Right lobe of liver (tissue), 6 donors: ENCODE measurements around the gene IRF8. TPM values are rescaled to one million over a fixed set of nuclear protein-coding genes. Genes with fewer than 3 reads are reported as not detected.
A peak's percentile ranks its signal among the peaks of the same experiment; 100 is the strongest.

Experiments
- ATAC-seq, 4 donors: fragments of 200-7000 bp; cut with Tn5 transposase; one replicate each; pipeline ENCODE4 v1.9.1; 2020; ENCODE audit warnings: mild to moderate bottlenecking in 4 of 4, moderate library complexity in 4 of 4
- DNase-seq, 3 donors: peaks; one replicate each; pipeline ENCODE4 v3.0.0-alpha.2; 2020
- H3K27ac ChIP-seq, 3 donors: fragments of 200-600 bp; one replicate each; pipeline ENCODE4 v1.8.0; 2022
- H3K27me3 ChIP-seq, 2 donors: fragments of 200-600 bp; one replicate each; pipeline ENCODE4 v1.8.0; 2022
- H3K36me3 ChIP-seq, 4 donors: fragments of 200-600 bp; sonication (generic) in 1 of 4; one replicate each; pipeline versions ENCODE4 v1.5.1 to v1.8.0; 2017 to 2022; ENCODE audit warnings: control low read depth in 1 of 4
- H3K4me1 ChIP-seq, 4 donors: fragments of 200-600 bp; sonication (generic) in 1 of 4; one replicate each; pipeline versions ENCODE4 v1.5.1 to v1.8.0; 2017 to 2022; ENCODE audit warnings: control low read depth in 1 of 4
- H3K4me3 ChIP-seq, 3 donors: fragments of 200-600 bp; one replicate each; pipeline ENCODE4 v1.8.0; 2022
- H3K9me3 ChIP-seq, 4 donors: fragments of 200-600 bp; sonication (generic) in 1 of 4; one replicate each; pipeline versions ENCODE4 v1.5.1 to v1.8.0; 2017 to 2022; ENCODE audit warnings: control low read depth in 1 of 4
- POLR2A ChIP-seq: fragments of 450-650 bp; IDR thresholded peaks from one replicate; pipeline ENCODE4 v1.6.1; 2017; ENCODE audit warnings: antibody characterized with exemption, mild to moderate bottlenecking
- WGBS: methylation state at CpG from one replicate; pipeline ENCODE4 v1.1.6; 2018; ENCODE audit warnings: low coverage, low lambda C conversion rate; ENCODE audit not compliant: insufficient coverage; ENCODE audit errors: missing lambda C conversion rate; 5-methylcytosine and 5-hydroxymethylcytosine counted together
- intact Hi-C, 2 donors: fragments of 100-400 bp; cut with DNase I; formaldehyde crosslinking; loops; one replicate each; pipeline versions ENCODE4 v1.11.2 to v1.14.1; 2022
- total RNA-seq, 6 experiments: library from RNA; depleted of rRNA in 2 of 6; stranded (reverse); fragments of >200 nt in 2 of 6; fragmentation: NEBNext Ultra II Directional in 3 of 6; extraction: Animal tissue kit (Norgen Biotek cat#: 25700) in 3 of 6; gene quantifications; one replicate each; pipeline versions ENCODE4 v1.1.0 to v1.2.4, GENCODE V29; 2016 to 2023
- TF ChIP-seq, protein P1 (sequence below), 4 donors: fragments of 200-600 bp in 3 of 4; fragments of 450-650 bp in 1 of 4; IDR thresholded peaks; one replicate each; pipeline versions ENCODE4 v1.5.1 to v1.8.0; 2016 to 2022; ENCODE audit warnings: antibody characterized with exemption in 4 of 4, mild to moderate bottlenecking in 2 of 4
- donor health status: DM: no; HTN: yes; CAD: no.
- donor health status: DM: no; HTN: no; CAD: no.
- donor health status: DM: no; HTN: no; CAD: no.
- donor health status: DM: no; HTN: yes; CAD: no.
- donor health status: DM: no; HTN: yes; CAD: no.

Gene IRF8
- total RNA-seq, 6 experiments from 2014 or later, result 4.8 to 19.6 (median 14.6) TPM

DNA sequence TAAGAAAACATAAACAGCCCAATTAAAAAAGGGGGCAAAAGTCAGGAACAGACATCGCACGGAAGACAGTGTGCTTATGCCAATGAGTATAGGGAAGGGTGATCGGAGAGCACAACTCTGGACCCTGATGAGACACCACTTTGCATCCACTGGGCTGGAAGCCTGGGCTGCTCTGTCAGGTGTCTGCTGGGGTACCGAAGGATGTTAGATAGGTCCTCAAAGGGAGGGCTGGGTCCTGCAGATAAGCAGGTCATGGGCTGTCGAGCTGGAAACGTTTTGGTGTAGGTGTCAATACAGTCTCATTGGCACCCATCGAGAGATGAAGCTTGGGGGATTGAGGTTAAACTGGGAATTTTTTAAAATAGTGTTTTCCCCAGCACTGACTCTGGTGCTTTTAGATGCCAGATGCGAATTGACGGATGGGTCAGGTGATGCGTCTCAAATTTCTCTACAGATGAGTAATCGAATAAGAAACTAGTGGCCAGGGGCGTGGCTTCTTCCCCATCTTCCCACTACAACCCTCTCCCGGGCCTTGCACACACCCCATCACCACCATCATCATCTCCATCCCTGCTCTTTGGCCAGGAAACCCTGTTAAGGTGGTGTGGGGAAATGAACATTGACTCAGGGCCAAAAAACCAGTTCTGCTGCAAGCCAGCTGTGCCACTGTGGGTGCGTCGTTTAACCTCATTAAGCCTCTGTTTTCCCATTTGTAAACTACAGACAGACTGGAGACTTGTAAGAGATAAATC, 47.8 kb upstream of the IRF8 start:
- WGBS, result 72% methylated on average over 12 of the region's 15 CpGs
- Histone ChIP-seq H3K9me3 (no peaks in the 10 kb centered on the region), H3K4me3 (no peak overlapping the region), H3K27ac (peak overlapping the region in 2 of 3 donors; percentile 61 to 99), H3K4me1 (peaks cover 0 to 33% (median 12%) of the 10 kb centered on the region in 4 donors), H3K27me3 (no peaks in the 10 kb centered on the region), H3K36me3 (no peaks in the 10 kb centered on the region)
- TF ChIP-seq, protein P1, sequence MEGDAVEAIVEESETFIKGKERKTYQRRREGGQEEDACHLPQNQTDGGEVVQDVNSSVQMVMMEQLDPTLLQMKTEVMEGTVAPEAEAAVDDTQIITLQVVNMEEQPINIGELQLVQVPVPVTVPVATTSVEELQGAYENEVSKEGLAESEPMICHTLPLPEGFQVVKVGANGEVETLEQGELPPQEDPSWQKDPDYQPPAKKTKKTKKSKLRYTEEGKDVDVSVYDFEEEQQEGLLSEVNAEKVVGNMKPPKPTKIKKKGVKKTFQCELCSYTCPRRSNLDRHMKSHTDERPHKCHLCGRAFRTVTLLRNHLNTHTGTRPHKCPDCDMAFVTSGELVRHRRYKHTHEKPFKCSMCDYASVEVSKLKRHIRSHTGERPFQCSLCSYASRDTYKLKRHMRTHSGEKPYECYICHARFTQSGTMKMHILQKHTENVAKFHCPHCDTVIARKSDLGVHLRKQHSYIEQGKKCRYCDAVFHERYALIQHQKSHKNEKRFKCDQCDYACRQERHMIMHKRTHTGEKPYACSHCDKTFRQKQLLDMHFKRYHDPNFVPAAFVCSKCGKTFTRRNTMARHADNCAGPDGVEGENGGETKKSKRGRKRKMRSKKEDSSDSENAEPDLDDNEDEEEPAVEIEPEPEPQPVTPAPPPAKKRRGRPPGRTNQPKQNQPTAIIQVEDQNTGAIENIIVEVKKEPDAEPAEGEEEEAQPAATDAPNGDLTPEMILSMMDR (IDR thresholded peaks at IDR 0.05), result no peak
- no peak for TF ChIP-seq POLR2A
- DNase-seq, result no peak
- no peak for ATAC-seq
- intact Hi-C loops, result no loop called here

DNA sequence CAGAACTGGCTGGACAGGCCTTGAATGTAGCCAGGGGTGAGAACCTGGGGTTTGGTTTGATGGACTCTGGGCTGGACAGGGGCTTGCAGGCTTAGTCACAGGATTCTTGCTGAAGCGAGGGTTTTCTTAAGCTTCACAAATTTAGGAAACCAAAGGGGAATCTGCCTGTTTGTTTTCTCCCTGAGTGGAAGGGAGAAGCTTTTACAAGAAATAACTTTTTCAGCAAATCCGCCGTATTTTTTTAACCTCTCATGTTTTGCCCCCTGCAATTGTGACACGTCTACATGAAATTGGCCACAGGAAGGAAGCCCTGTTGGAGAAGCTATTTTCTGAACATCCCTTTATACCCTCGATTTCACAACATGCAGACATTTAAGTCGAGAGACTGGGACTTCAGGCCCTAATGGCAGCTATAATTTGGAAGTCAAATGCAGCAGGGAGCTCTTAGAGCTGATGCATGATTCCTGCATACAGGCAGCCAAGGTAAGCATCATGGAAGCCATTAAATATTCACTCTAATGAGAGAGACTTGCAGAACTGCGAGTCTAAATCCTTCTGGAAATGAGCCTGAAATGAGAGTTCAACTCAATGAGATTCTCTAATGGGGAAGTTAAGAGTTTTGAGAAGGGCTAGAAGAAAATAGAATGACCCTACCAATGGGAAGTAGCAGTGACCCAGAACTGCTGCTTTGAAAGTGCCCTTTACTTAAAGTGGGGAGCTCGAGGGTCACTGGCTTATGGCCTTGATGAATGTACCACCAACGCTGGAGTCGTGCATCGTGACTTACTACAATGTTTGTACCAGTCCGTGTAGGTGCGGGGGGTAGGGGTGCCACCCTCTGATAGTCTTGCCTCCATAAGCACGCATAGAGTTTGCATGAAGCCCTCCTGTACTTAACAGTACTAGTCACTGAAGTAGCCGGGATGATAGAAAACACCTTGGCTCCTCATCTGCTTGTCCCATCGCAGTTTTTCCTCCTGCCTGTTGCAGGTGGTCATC, 45.1 kb upstream of the IRF8 start:
- H3K36me3 ChIP-seq, result no peaks in the 10 kb centered on the region
- no peaks in the 10 kb centered on the region for H3K27me3 ChIP-seq
- ATAC-seq (no peak), DNase-seq (no peak)
- no peaks in the 10 kb centered on the region for H3K9me3 ChIP-seq
- peaks cover 0 to 28% (median 11%) of the 10 kb centered on the region in 4 donors for H3K4me1 ChIP-seq
- H3K27ac ChIP-seq, result no peak overlapping the region
- intact Hi-C loops, result no loop called here
- WGBS, result 75% methylated on average over 12 of the region's 16 CpGs
- H3K4me3 ChIP-seq, result no peak overlapping the region
- no peak for TF ChIP-seq POLR2A
- TF ChIP-seq, protein P1 (IDR thresholded peaks at IDR 0.05), result no peak

DNA sequence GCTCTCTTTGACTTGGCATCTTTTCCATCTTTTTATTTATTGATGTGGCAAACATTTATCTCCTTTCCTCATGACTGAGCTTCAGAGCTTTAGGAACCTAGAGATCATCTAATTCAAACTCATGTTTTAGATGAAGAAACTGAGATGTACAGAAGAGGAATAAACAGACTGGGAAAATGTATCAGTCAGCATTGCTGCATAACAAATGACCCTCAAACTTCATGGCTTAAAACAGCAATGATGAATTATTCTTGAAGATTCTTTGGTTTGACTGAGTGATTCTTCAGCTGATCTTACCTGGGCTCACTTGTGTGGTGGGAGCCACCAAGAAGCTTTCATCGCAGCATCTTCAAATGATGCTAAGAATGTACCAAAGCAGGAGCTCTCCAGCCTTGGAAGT, 44.0 kb upstream of the IRF8 start:
- WGBS, result no CpG with 5 or more reads among the region's 1 CpG
- H3K4me1 ChIP-seq, result peaks cover 0 to 17% (median 6%) of the 10 kb centered on the region in 4 donors
- H3K9me3 ChIP-seq, result no peaks in the 10 kb centered on the region
- TF ChIP-seq POLR2A, result no peak
- TF ChIP-seq, protein P1 (IDR thresholded peaks at IDR 0.05), result no peak
- no peak overlapping the region for H3K4me3 ChIP-seq
- no peaks in the 10 kb centered on the region for H3K27me3 ChIP-seq
- no peaks in the 10 kb centered on the region for H3K36me3 ChIP-seq
- ATAC-seq, result no peak
- DNase-seq, result no peak
- intact Hi-C loops, result no loop called here
- no peak overlapping the region for H3K27ac ChIP-seq

DNA sequence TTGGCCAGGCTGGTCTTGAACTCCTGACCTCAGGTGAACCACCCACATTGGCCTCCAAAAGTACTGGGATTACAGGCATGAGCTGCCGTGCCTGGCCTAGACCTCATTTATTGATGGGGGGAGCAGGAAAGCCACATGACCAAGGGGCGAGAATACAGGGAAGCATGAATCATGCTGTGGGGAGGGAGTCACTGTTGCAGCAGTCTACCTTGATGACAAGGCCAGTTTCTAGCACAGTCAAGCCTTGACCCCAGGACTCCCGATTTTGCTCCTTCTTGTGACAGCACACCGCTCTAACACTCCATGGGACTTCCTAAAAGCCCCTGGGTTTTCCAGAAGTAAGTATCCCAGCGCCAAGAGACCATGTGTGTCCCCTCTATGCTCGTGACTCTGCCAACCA, 42.9 kb upstream of the IRF8 start:
- Histone ChIP-seq H3K27me3 (no peaks in the 10 kb centered on the region), H3K36me3 (no peaks in the 10 kb centered on the region), H3K27ac (no peak overlapping the region), H3K4me1 (peaks cover 0 to 9% (median 2%) of the 10 kb centered on the region in 4 donors), H3K4me3 (no peak overlapping the region), H3K9me3 (no peaks in the 10 kb centered on the region)
- intact Hi-C loops, result no loop called here
- TF ChIP-seq, protein P1 (IDR thresholded peaks at IDR 0.05), result no peak
- no peak for TF ChIP-seq POLR2A
- ATAC-seq, result no peak
- DNase-seq, result peak in 1 of 3 donors; percentile 23
- WGBS, result 76% methylated on average over 3 of the region's 6 CpGs
